GM12878 (cell line): ENCODE measurements around the gene TPCN1. TPM values are rescaled to one million over a fixed set of nuclear protein-coding genes. Genes with fewer than 3 reads are reported as not detected.

Source experiments
- ATAC-seq: fragments of 200-7000 bp; cut with Tn5 transposase; 3 replicates; pipeline ENCODE4 v1.9.1; 2020; ENCODE audit warnings: mild to moderate bottlenecking, moderate library complexity
- BruUV-seq: library from RNA; stranded (reverse); fragments of 400-500 nt; replicated peaks from 2 replicates; lab custom pipeline; 2021; lab: Mats Ljungman, UMichigan
- CTCF ChIA-PET: fragments of 300-600 bp; sonication (Branson Sonifier 250); formaldehyde crosslinking; extraction: SDS; loops from one replicate; lab custom pipeline; 2021; ENCODE audit warnings: inconsistent platforms; lab: Yijun Ruan, JAX
- POLR2A ChIA-PET: fragments of 350-600 bp; formaldehyde crosslinking; extraction: SDS; loops from one replicate; lab custom pipeline; 2021; ENCODE audit warnings: inconsistent platforms; lab: Charles Lee
- RAD21 ChIA-PET: fragments of 300-600 bp; sonication (Branson Sonifier 250); formaldehyde crosslinking; loops from one replicate; lab custom pipeline; 2023; ENCODE audit warnings: antibody characterized with exemption; ENCODE audit not compliant: unreplicated experiment; lab: Charles Lee
- SMC1A ChIA-PET: fragments of 300-600 bp; sonication (Branson Sonifier 250); formaldehyde crosslinking; loops from one replicate; lab custom pipeline; 2023; ENCODE audit not compliant: unreplicated experiment, uncharacterized antibody; lab: Charles Lee
- DNase-seq: peaks from one replicate; pipeline ENCODE4 v3.0.0-alpha.2; 2011; ENCODE audit warnings: low read depth, low spot score
- FAIRE-seq: peaks from 3 replicates; lab custom pipeline; 2011; peaks lifted over from hg19 to GRCh38; lab: Jason Lieb, UNC
- H2AFZ ChIP-seq: 2 replicates; pipeline ENCODE4 v1.6.0; 2011; ENCODE audit warnings: low read depth, low read length, control low read depth; ENCODE audit not compliant: control insufficient read depth
- H3K27ac ChIP-seq: 2 replicates; pipeline ENCODE4 v1.5.1; 2011; ENCODE audit warnings: control low read depth; ENCODE audit not compliant: control insufficient read depth, insufficient read depth
- H3K27me3 ChIP-seq, 2 experiments: replicated peaks in 1 of 2; 2 replicates each; pipeline versions ENCODE4 v1.6.0 to v1.6.1; 2011; ENCODE audit warnings: low read length in 1 of 2; ENCODE audit not compliant: control insufficient read depth in 2 of 2, insufficient read depth in 2 of 2
- H3K36me3 ChIP-seq, 2 experiments: 2 replicates each; pipeline ENCODE4 v1.5.1; 2011; ENCODE audit warnings: low read length in 1 of 2; ENCODE audit not compliant: control insufficient read depth in 2 of 2, insufficient read depth in 2 of 2
- H3K4me1 ChIP-seq: 2 replicates; pipeline ENCODE4 v1.6.1; 2011; ENCODE audit warnings: mild to moderate bottlenecking, low read length, moderate library complexity, mixed read lengths; ENCODE audit not compliant: control insufficient read depth, insufficient read depth
- H3K4me2 ChIP-seq: 2 replicates; pipeline ENCODE4 v1.6.0; 2011; ENCODE audit warnings: control low read depth; ENCODE audit not compliant: control insufficient read depth, insufficient read depth
- H3K4me3 ChIP-seq: fragments of 200-600 bp; sonication (generic); 2 replicates; pipeline ENCODE4 v1.5.1; 2016
- H3K79me2 ChIP-seq: 2 replicates; pipeline ENCODE4 v1.6.0; 2011; ENCODE audit warnings: low read length; ENCODE audit not compliant: control insufficient read depth, insufficient read depth
- H3K9ac ChIP-seq: 2 replicates; pipeline ENCODE4 v1.8.0; 2011; ENCODE audit warnings: low read length, control low read depth, mixed read lengths; ENCODE audit not compliant: control insufficient read depth, insufficient read depth
- H3K9me3 ChIP-seq: replicated peaks from 3 replicates; pipeline ENCODE4 v1.5.1; 2011; ENCODE audit warnings: mild to moderate bottlenecking, low read length; ENCODE audit not compliant: control insufficient read depth, insufficient read depth
- H4K20me1 ChIP-seq: 2 replicates; pipeline ENCODE4 v1.6.0; 2011; ENCODE audit not compliant: control insufficient read depth, insufficient read depth
- ASH2L ChIP-seq: fragments of 300-600, 200-600 bp; sonication (generic); IDR thresholded peaks from 2 replicates; pipeline ENCODE4 v1.6.1; 2017; ENCODE audit warnings: low read depth, mild to moderate bottlenecking, borderline replicate concordance
- NR2C2 ChIP-seq: IDR thresholded peaks from 2 replicates; pipeline ENCODE4 v1.6.1; 2011; ENCODE audit warnings: borderline replicate concordance, low read depth; ENCODE audit not compliant: control insufficient read depth, insufficient read length
- NR2F1 ChIP-seq: fragments of 450-650 bp; conservative IDR thresholded peaks from 2 replicates; pipeline ENCODE4 v1.6.1; 2017; ENCODE audit warnings: mild to moderate bottlenecking
- PML ChIP-seq: IDR thresholded peaks from 2 replicates; pipeline ENCODE4 v1.6.1; 2012; ENCODE audit warnings: low read length, inconsistent platforms
- POLR2AphosphoS2 ChIP-seq: IDR thresholded peaks from 2 replicates; pipeline ENCODE4 v1.6.1; 2011; ENCODE audit warnings: low read depth, mild to moderate bottlenecking, low read length, improper control_type of control experiment, moderate library complexity
- RAD51 ChIP-seq: fragments of 450-650 bp; IDR thresholded peaks from 2 replicates; pipeline ENCODE4 v1.6.1; 2016; ENCODE audit warnings: moderate library complexity, mild to moderate bottlenecking, inconsistent platforms
- SMAD1 ChIP-seq: fragments of 450-650 bp; IDR thresholded peaks from 2 replicates; pipeline ENCODE4 v1.6.1; 2018; ENCODE audit warnings: mild to moderate bottlenecking, low read depth; ENCODE audit not compliant: partially characterized antibody
- SPI1 ChIP-seq: IDR thresholded peaks from 2 replicates; pipeline ENCODE4 v1.6.1; 2011; ENCODE audit warnings: low read depth, mild to moderate bottlenecking, low read length, moderate library complexity, borderline replicate concordance; ENCODE audit not compliant: insufficient read depth
- ZNF207 ChIP-seq: fragments of 450-650 bp; IDR thresholded peaks from 2 replicates; pipeline ENCODE4 v1.6.1; 2014; ENCODE audit warnings: antibody characterized with exemption, mild to moderate bottlenecking, borderline replicate concordance
- ZSCAN29 ChIP-seq: fragments of 450-650 bp; IDR thresholded peaks from 2 replicates; pipeline ENCODE4 v1.6.1; 2017; ENCODE audit warnings: mild to moderate bottlenecking, moderate library complexity
- WGBS: methylation state at CpG from one replicate; pipeline ENCODE4 v1.1.6; 2016; ENCODE audit warnings: low lambda C conversion rate; ENCODE audit not compliant: insufficient replicate concordance, insufficient coverage; ENCODE audit errors: missing lambda C conversion rate; 5-methylcytosine and 5-hydroxymethylcytosine counted together
- in situ Hi-C: fragments of 300-500 bp; cut with MboI; formaldehyde crosslinking; loops from 9 replicates; pipeline ENCODE4 v1.14.3; 2018; ENCODE audit warnings: mixed read lengths
- intact Hi-C: fragments of 100-400 bp; cut with micrococcal nuclease; formaldehyde crosslinking; loops from one replicate; pipeline ENCODE4 v1.14.2; 2022; ENCODE audit not compliant: unreplicated experiment
- polyA plus RNA-seq, 11 experiments: library from polyadenylated mRNA; depleted of rRNA in 4 of 11; unstranded in 6 of 11; stranded (reverse) in 5 of 11; fragments of >200 nt; fragmentation: Nextera tagmentation in 4 of 11; fragmentation: Illumina TruSeq in 1 of 11; extraction: Ambion mirVana in 4 of 11; extraction: Trizol in 1 of 11; gene quantifications; 1 replicate in 1 of 11; 2 replicates in 10 of 11; pipeline versions ENCODE4 v1.2.1 to v1.2.3, GENCODE V29; 2011 to 2016; ENCODE audit warnings: inconsistent platforms in 2 of 11, missing spikeins in 2 of 11, low read depth in 1 of 11
- total RNA-seq, 4 experiments: library from RNA; depleted of rRNA in 3 of 4; stranded (reverse); fragments of >200 nt in 3 of 4; fragmentation: Illumina TruSeq in 1 of 4; extraction: Trizol in 1 of 4; gene quantifications; 2 replicates each; pipeline versions ENCODE4 v1.2.1 to v1.2.3, GENCODE V29; 2013 to 2021
- TF ChIP-seq, protein P1 (sequence below): fragments of 150-350 bp; IDR thresholded peaks from 2 replicates; pipeline ENCODE4 v1.6.1; 2014; ENCODE audit warnings: mild to moderate bottlenecking, low read depth, low read length
- TF ChIP-seq, protein P2 (sequence below): IDR thresholded peaks from 2 replicates; pipeline ENCODE4 v1.6.1; 2011; ENCODE audit warnings: low read depth, low read length, improper control_type of control experiment, borderline replicate concordance
- TF ChIP-seq, protein P3 (sequence below): fragments of 450-650 bp; IDR thresholded peaks from 2 replicates; pipeline ENCODE4 v1.6.1; 2016; ENCODE audit warnings: mild to moderate bottlenecking, moderate library complexity, borderline replicate concordance

The TPCN1 gene
- total and polyA plus RNA-seq, 10 of the 15 experiments (the other 5 are each of a cell fraction or from before 2014, with no cell fraction given), result 0.79 to 30.9 (median 19.4) TPM

DNA sequence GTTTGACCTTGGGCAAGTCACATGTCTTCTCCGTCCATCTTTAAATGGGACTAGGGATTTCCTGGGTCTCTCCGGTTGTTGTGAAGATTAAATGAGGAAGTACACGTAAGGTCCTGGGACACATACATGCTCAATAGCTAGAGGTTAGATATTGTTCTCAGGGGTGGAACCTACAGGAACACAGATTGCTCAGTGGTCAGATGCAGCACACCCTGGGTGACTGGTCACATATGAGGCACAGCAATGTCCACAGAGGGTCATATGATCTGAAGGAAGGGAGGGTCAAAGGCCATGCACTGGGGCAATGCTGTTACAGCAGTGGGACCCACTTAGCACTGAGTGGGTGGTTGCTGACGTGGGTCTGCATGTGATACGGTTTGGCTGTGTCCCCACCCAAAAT is 125.1 kb downstream of the TPCN1 start:
- no peak overlapping the region for H3K4me2 ChIP-seq
- H2AFZ ChIP-seq, result no peak overlapping the region
- intact Hi-C loops, result no loop called here
- FAIRE-seq (no peak), DNase-seq (no peak), ATAC-seq (peak; percentile 66)
- no peaks in the 10 kb centered on the region for H3K9me3 ChIP-seq
- H3K36me3 ChIP-seq, result no peaks in the 10 kb centered on the region
- TF ChIP-seq, protein P1, sequence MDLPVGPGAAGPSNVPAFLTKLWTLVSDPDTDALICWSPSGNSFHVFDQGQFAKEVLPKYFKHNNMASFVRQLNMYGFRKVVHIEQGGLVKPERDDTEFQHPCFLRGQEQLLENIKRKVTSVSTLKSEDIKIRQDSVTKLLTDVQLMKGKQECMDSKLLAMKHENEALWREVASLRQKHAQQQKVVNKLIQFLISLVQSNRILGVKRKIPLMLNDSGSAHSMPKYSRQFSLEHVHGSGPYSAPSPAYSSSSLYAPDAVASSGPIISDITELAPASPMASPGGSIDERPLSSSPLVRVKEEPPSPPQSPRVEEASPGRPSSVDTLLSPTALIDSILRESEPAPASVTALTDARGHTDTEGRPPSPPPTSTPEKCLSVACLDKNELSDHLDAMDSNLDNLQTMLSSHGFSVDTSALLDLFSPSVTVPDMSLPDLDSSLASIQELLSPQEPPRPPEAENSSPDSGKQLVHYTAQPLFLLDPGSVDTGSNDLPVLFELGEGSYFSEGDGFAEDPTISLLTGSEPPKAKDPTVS, result no peak
- TF ChIP-seq SPI1 (no peak), NR2C2 (peak; percentile 25), ASH2L (no peak), ZNF207 (no peak), SMAD1 (no peak), ZSCAN29 (no peak), POLR2AphosphoS2 (no peak), PML (no peak), RAD51 (no peak), NR2F1 (0 out of 2 replicates have a peak, but pooled peaks have one; percentile 51)
- TF ChIP-seq, protein P2, sequence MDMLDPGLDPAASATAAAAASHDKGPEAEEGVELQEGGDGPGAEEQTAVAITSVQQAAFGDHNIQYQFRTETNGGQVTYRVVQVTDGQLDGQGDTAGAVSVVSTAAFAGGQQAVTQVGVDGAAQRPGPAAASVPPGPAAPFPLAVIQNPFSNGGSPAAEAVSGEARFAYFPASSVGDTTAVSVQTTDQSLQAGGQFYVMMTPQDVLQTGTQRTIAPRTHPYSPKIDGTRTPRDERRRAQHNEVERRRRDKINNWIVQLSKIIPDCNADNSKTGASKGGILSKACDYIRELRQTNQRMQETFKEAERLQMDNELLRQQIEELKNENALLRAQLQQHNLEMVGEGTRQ, result no peak
- TF ChIP-seq, protein P3, sequence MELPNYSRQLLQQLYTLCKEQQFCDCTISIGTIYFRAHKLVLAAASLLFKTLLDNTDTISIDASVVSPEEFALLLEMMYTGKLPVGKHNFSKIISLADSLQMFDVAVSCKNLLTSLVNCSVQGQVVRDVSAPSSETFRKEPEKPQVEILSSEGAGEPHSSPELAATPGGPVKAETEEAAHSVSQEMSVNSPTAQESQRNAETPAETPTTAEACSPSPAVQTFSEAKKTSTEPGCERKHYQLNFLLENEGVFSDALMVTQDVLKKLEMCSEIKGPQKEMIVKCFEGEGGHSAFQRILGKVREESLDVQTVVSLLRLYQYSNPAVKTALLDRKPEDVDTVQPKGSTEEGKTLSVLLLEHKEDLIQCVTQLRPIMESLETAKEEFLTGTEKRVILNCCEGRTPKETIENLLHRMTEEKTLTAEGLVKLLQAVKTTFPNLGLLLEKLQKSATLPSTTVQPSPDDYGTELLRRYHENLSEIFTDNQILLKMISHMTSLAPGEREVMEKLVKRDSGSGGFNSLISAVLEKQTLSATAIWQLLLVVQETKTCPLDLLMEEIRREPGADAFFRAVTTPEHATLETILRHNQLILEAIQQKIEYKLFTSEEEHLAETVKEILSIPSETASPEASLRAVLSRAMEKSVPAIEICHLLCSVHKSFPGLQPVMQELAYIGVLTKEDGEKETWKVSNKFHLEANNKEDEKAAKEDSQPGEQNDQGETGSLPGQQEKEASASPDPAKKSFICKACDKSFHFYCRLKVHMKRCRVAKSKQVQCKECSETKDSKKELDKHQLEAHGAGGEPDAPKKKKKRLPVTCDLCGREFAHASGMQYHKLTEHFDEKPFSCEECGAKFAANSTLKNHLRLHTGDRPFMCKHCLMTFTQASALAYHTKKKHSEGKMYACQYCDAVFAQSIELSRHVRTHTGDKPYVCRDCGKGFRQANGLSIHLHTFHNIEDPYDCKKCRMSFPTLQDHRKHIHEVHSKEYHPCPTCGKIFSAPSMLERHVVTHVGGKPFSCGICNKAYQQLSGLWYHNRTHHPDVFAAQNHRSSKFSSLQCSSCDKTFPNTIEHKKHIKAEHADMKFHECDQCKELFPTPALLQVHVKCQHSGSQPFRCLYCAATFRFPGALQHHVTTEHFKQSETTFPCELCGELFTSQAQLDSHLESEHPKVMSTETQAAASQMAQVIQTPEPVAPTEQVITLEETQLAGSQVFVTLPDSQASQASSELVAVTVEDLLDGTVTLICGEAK, result no peak
- no peak overlapping the region for H3K4me3 ChIP-seq
- ChIA-PET POLR2A (interaction anchor here (1.2 kb wide), 1 partner anchor 11 kb away, joined by 5 read pairs; the partner anchor contains the start of gene SLC8B1), SMC1A (interaction anchor here (0.6 to 1.0 kb wide), 2 partner anchors 11 to 149 kb away, joined by 3 read pairs; partner anchors contain the start of gene SLC8B1), RAD21 (no interaction called here), CTCF (interaction anchor here (0.5 to 1.2 kb wide), 2 partner anchors 11 to 78 kb away, joined by 3 read pairs; no protein-coding TSS in a partner anchor)
- in situ Hi-C loops, result no loop called here
- H3K27ac ChIP-seq, result no peak overlapping the region
- no peaks in the 10 kb centered on the region; a peak in 2 of 4 replicates for H3K27me3 ChIP-seq
- H3K4me1 ChIP-seq, result no peaks in the 10 kb centered on the region; the same call in 1 of the 2 replicates
- WGBS, result 44% methylated on average over 5 of the region's 5 CpGs
- no peaks in the 10 kb centered on the region for H3K79me2 ChIP-seq
- BruUV-seq, result no TSS peak
- H4K20me1 ChIP-seq, result no peaks in the 10 kb centered on the region
- H3K9ac ChIP-seq, result no peak overlapping the region
